Measurements from ENCODE around the gene GRAMD1B. TPM values are rescaled to one million over a fixed set of nuclear protein-coding genes. Genes with fewer than 3 reads are reported as not detected.

The GRAMD1B gene
- total and polyA plus RNA-seq, 12 donors, result 7.3 to 41.0 (median 21.0) TPM

GRCh38 chr11:123409456-123410217 is 20.4 kb upstream of the GRAMD1B start:
- intact Hi-C loops (cut with DNase I), result loop anchor here in 8 of 10 donors (2.0 to 10.0 kb wide), 7 partner anchors 47 to 107 kb away; no protein-coding TSS in a partner anchor
- Histone ChIP-seq H3K27me3 (peaks cover 0 to 4% (median 0%) of the 10 kb centered on the region in 7 donors), H3K36me3 (no peaks in the 10 kb centered on the region), H3K4me1 (peaks cover 0 to 32% (median 22%) of the 10 kb centered on the region in 9 donors), H3K27ac (no peak overlapping the region), H3K4me3 (no peak overlapping the region), H3K9me3 (no peaks in the 10 kb centered on the region)
- DNase-seq, result no peak
- no peak for ATAC-seq
- WGBS, 2 donors, result 81 to 89% methylated on average over 10 of the region's 10 CpGs
- no peak for TF ChIP-seq CTCF (IDR thresholded peaks at IDR 0.05)

GRCh38 chr11:123410218-123410549 is 19.9 kb upstream of the GRAMD1B start:
- ATAC-seq, result no peak
- WGBS, 2 donors, result 91 to 92% methylated on average over 3 of the region's 3 CpGs
- H3K36me3 ChIP-seq, result no peaks in the 10 kb centered on the region
- no peak overlapping the region for H3K27ac ChIP-seq
- no peaks in the 10 kb centered on the region for H3K9me3 ChIP-seq
- peaks cover 0 to 29% (median 19%) of the 10 kb centered on the region in 9 donors for H3K4me1 ChIP-seq
- intact Hi-C loops (cut with DNase I), result no loop called here
- peaks cover 0 to 4% (median 0%) of the 10 kb centered on the region in 7 donors for H3K27me3 ChIP-seq
- H3K4me3 ChIP-seq, result no peak overlapping the region
- no peak for TF ChIP-seq CTCF (IDR thresholded peaks at IDR 0.05)
- no peak for DNase-seq

- H3K4me1 ChIP-seq, result peaks cover 0 to 4% (median 0%) of the 10 kb centered on the region in 9 donors
- H3K36me3 ChIP-seq, result no peaks in the 10 kb centered on the region
- H3K9me3 ChIP-seq, result no peaks in the 10 kb centered on the region
- peaks cover 0 to 4% (median 0%) of the 10 kb centered on the region in 7 donors for H3K27me3 ChIP-seq
- no peak overlapping the region for H3K27ac ChIP-seq
- peak in 2 of 8 donors; percentile 48 to 54 for ATAC-seq
- intact Hi-C loops (cut with DNase I), result no loop called here
- H3K4me3 ChIP-seq, result no peak overlapping the region
- DNase-seq, result no peak
- WGBS, 2 donors, result 79 to 81% methylated on average over 6 of the region's 6 CpGs
- TF ChIP-seq CTCF (IDR thresholded peaks at IDR 0.05), result no peak
Observed at GRCh38 chr11:123413636-123414035, 16.4 kb upstream of the GRAMD1B start.

- intact Hi-C loops (cut with DNase I), result no loop called here
- TF ChIP-seq CTCF (IDR thresholded peaks at IDR 0.05), result no peak
- DNase-seq, result no peak
- Histone ChIP-seq H3K4me3 (no peak overlapping the region), H3K4me1 (peaks cover 0 to 10% (median 0%) of the 10 kb centered on the region in 9 donors), H3K9me3 (no peaks in the 10 kb centered on the region), H3K27me3 (peaks cover 0 to 3% (median 0%) of the 10 kb centered on the region in 7 donors), H3K36me3 (no peaks in the 10 kb centered on the region), H3K27ac (no peak overlapping the region)
- ATAC-seq, result no peak
Observed at GRCh38 chr11:123416566-123416965, 13.5 kb upstream of the GRAMD1B start.

Measured in heart right ventricle (tissue), 16 donors.